ENCODE results near the gene CASTOR1. TPM values are rescaled to one million over a fixed set of nuclear protein-coding genes. Genes with fewer than 3 reads are reported as not detected.

Gene CASTOR1
- total RNA-seq, 1 donor from 2014 or later = 2.4 TPM

DNA sequence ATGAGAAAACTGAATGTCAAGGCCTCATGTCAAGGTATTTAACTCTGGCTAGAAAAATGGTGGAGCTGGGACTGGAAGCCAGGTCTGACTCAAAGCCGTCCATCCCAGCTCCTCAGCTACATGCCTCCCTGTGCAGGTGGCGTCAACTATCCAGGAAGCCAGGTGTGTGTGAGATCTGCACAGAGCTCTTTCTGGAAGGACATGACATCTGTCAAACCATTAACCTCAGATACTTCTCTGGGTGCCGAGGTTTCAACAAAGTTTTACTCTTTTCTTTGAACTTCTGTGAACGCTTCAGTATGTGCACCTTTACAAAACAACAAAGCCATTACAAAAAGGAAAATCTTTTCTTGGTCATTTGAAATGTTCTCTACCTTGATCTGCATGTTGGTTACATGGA is 7.0 kb upstream of the CASTOR1 start:
- DNase-seq (ENCODE audit: low read depth) = no peak
- TF ChIP-seq, protein P1, sequence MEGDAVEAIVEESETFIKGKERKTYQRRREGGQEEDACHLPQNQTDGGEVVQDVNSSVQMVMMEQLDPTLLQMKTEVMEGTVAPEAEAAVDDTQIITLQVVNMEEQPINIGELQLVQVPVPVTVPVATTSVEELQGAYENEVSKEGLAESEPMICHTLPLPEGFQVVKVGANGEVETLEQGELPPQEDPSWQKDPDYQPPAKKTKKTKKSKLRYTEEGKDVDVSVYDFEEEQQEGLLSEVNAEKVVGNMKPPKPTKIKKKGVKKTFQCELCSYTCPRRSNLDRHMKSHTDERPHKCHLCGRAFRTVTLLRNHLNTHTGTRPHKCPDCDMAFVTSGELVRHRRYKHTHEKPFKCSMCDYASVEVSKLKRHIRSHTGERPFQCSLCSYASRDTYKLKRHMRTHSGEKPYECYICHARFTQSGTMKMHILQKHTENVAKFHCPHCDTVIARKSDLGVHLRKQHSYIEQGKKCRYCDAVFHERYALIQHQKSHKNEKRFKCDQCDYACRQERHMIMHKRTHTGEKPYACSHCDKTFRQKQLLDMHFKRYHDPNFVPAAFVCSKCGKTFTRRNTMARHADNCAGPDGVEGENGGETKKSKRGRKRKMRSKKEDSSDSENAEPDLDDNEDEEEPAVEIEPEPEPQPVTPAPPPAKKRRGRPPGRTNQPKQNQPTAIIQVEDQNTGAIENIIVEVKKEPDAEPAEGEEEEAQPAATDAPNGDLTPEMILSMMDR (IDR thresholded peaks at IDR 0.05; ENCODE audit: insufficient read depth, low read length, severe bottlenecking) = no peak
- Histone ChIP-seq H3K36me3 (ENCODE audit: control insufficient read depth, insufficient read depth, low read length) (peaks cover 28% of the 10 kb centered on the region), H3K27me3 (ENCODE audit: control insufficient read depth, insufficient read depth, low read length) (no peaks in the 10 kb centered on the region), H3K4me3 (ENCODE audit: low read depth, low read length) (no peak overlapping the region)
- no peak for FAIRE-seq

DNA sequence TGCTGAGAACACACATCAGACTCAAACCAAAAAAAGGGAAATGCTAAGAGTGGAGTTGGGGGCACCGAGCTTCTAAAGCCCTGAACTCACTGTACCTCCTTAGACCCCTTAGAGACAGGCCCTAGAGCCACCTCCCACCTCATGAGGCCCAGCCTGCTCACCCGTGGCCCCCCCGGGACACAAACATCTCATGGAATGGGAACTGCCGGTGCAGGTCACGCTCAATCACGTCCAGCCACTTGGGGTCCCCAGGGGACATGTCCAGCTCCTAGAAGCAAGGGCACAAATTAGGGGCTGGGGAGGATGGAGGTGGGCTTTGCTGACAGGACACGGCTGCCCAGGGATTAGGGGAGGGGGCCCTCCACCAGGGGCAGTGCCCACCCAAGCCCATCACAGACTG is 6.3 kb upstream of the CASTOR1 start:
- Histone ChIP-seq H3K36me3 (ENCODE audit: control insufficient read depth, insufficient read depth, low read length) (peaks cover 24% of the 10 kb centered on the region), H3K27me3 (ENCODE audit: control insufficient read depth, insufficient read depth, low read length) (no peaks in the 10 kb centered on the region), H3K4me3 (ENCODE audit: low read depth, low read length) (no peak overlapping the region)
- DNase-seq (ENCODE audit: low read depth) = no peak
- TF ChIP-seq, protein P1 (IDR thresholded peaks at IDR 0.05; ENCODE audit: insufficient read depth, low read length, severe bottlenecking) = no peak
- no peak for FAIRE-seq

DNA sequence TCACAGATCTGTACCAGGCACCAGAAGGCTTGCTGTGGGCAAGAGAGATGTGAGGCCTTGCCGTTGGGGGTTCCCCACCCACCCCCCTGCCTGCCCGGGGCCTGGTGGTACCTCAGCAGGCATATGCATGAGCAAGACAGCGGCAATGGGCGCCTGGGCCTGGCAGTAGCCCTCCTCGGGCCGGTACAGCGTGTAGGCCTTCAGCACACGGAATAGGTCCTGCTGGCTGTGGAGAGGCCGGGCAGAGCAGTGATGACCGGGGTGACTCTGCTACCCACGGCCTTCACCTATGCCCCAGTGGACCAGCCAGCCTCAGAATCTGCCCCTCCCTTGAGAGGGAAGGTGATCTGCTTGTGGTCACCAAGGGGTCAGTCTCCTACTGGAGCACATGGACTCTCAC is 5.5 kb upstream of the CASTOR1 start:
- TF ChIP-seq, protein P1 (IDR thresholded peaks at IDR 0.05; ENCODE audit: insufficient read depth, low read length, severe bottlenecking) = no peak
- FAIRE-seq = no peak
- Histone ChIP-seq H3K27me3 (ENCODE audit: control insufficient read depth, insufficient read depth, low read length) (no peaks in the 10 kb centered on the region), H3K4me3 (ENCODE audit: low read depth, low read length) (no peak overlapping the region), H3K36me3 (ENCODE audit: control insufficient read depth, insufficient read depth, low read length) (peaks cover 24% of the 10 kb centered on the region)
- DNase-seq (ENCODE audit: low read depth) = no peak

DNA sequence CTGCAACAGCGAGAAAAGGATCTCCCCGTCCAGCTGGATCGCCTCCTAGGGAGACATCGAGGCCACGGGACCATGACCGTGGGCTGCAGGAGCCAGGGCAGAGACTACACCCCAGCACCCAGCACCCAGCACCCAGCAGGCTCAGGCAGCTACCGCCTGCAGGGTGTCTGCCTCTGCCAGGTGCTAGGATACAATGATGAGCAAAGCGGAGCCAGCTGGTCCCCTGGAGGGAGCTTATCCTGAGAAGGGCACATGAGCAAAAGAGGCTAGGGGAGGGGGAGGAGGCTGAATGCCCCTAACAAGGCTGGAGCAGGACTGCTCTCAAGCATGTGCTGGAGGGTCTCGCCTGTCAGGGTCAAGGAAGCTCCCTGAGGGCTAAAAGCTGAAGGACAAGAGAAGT is 4.8 kb upstream of the CASTOR1 start:
- TF ChIP-seq, protein P1 (IDR thresholded peaks at IDR 0.05; ENCODE audit: insufficient read depth, low read length, severe bottlenecking) = no peak
- FAIRE-seq (no peak), DNase-seq (ENCODE audit: low read depth) (no peak)
- H3K4me3 ChIP-seq (ENCODE audit: low read depth, low read length) = no peak overlapping the region
- no peaks in the 10 kb centered on the region for H3K27me3 ChIP-seq (ENCODE audit: control insufficient read depth, insufficient read depth, low read length)
- peaks cover 24% of the 10 kb centered on the region for H3K36me3 ChIP-seq (ENCODE audit: control insufficient read depth, insufficient read depth, low read length)

DNA sequence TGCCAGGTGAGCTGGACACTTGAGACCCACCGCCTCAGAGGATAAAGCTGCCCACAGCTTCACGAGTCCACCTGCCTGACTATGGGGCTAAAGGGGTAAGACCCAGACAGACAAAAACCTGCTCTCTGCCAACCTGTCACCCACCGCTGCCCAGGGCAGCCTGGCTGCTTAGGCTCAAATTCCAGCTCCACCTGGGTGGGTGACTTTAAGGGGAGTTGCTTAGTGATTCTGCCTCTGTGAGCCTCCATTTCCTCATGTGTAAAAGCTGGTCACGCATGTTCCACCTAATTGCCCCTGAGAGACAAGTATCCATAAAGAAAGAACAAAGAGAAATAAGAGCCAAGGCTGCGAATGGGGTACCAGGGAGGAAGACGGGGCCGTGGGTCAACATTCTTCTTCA is 3.7 kb upstream of the CASTOR1 start:
- no peak overlapping the region for H3K4me3 ChIP-seq (ENCODE audit: low read depth, low read length)
- TF ChIP-seq, protein P1 (IDR thresholded peaks at IDR 0.05; ENCODE audit: insufficient read depth, low read length, severe bottlenecking) = no peak
- H3K27me3 ChIP-seq (ENCODE audit: control insufficient read depth, insufficient read depth, low read length) = no peaks in the 10 kb centered on the region
- DNase-seq (ENCODE audit: low read depth) (no peak), FAIRE-seq (no peak)
- peaks cover 24% of the 10 kb centered on the region for H3K36me3 ChIP-seq (ENCODE audit: control insufficient read depth, insufficient read depth, low read length)

Measured in bronchial epithelial cell (primary cell).